GOT3 (cell line): ENCODE measurements around the gene FAM181B.

ENCODE experiments used
- DNase-seq: peaks from one replicate; lab custom pipeline; 2025; ENCODE audit warnings: mixed read lengths; lab: John Stamatoyannopoulos, UW

FAM181B gene

DNA sequence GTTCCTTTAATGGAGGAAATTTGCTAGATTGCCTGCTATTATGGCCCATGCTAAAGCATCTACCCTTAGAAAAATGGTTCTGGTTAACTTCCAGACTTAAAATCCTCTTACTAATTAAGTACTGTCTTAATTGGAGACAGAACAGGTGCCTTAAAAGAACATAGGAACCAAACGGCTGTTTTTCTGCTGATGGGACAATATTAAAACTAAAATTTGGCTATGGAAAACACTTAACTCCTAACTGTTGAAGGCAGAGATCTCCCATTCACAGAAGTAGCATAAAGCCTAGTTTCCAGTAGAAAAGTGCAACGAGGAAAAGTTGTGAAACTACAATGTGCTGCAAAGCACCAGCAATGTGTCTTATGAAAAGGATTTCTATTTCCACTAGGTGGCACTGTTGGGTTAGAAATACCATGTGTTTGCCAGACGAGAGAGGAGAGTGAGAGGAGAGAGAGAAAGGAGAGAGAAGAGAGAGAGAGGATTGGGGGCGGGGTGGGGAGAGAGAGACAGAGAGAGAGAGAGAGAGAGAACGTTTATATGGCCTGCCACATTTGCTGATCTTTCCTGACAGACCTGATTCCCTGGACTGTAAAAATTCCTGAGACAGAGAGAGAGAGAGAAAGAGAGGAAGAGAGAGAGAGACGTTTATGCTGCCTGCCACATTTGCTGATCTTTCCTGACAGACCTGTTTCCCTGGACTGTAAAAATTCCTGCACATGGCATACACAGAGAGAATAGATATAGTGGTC is 51.5 kb downstream of the FAM181B start:
- DNase-seq: no peak

GRCh38 chr11:82680252-82680651 is 53.4 kb downstream of the FAM181B start:
- no peak for DNase-seq
